CD4-positive, alpha-beta T cell treated with Interleukin-6 at 100 ng/mL for 8 hours (primary cell): ENCODE results near the gene RNFT2.
"Not testable (repeated sequence)": the region's sequence is repeated elsewhere in the genome, so short reads cannot be mapped to it uniquely, and the experiment has no call there.

Experiments
- DNase-seq: peaks from one replicate; pipeline ENCODE4 v3.0.0-alpha.2; 2020; ENCODE audit warnings: mixed read lengths, low spot score

The RNFT2 gene

DNA sequence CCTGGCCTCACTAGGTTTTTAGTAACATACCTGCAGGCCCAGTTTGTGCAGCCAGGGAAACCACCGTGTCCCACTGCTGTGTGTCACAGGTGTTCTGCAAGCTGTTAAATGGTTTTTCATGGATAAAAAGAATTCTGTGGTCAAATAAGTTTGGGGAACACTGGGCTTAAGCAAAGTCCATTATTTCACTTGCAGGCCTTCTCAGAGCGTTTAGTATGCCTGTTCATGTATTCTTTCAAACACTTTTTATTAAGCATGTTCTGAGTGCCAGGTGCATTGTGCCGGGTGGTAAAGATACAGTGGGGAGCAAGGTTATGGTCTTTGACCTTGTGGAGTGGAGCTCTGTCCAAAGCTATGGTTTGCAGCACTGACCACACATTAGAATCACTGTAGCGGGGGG lies 7.4 kb downstream of the RNFT2 start:
- no peak for DNase-seq

DNA sequence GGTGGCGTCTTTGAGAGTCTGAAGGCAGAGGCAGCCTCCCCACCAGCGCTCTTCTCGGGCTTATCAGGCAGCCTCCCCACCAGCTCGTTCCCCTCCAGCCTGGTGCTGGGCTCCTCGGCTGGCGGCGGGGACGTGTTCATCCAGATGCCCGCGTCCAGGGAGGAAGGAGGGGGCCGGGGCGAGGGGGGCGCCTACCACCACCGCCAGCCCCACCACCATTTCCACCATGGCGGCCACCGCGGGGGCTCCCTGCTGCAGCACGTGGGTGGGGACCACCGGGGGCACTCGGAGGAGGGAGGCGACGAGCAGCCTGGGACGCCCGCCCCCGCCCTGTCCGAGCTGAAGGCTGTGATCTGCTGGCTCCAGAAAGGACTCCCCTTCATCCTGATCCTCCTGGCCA lies 11.8 kb downstream of the RNFT2 start:
- no peak for DNase-seq

- no peak for DNase-seq
Measured at GRCh38 chr12:116750298-116750697, 12.2 kb downstream of the RNFT2 start.

- not testable (repeated sequence) for DNase-seq
Measured at GRCh38 chr12:116754097-116754496, 16.0 kb downstream of the RNFT2 start.

DNA sequence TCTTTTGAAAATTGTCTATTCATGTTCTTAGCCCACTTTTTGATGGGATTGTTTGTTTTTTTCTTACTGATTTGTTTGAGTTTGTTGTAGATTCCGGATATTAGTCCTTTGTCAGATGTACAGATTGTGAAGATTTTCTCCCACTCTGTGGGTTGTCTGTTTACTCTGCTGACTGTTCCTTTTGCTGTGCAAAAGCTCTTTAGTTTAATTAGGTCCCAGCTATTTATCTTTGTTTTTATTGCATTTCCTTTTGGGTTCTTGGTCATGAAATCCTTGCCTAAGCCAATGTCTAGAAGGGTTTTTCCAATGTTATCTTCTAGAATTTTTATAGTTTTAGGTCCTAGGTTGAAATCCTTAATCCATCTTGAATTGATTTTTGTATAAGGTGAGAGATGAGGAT lies 16.7 kb downstream of the RNFT2 start:
- DNase-seq, result not testable (repeated sequence)

DNA sequence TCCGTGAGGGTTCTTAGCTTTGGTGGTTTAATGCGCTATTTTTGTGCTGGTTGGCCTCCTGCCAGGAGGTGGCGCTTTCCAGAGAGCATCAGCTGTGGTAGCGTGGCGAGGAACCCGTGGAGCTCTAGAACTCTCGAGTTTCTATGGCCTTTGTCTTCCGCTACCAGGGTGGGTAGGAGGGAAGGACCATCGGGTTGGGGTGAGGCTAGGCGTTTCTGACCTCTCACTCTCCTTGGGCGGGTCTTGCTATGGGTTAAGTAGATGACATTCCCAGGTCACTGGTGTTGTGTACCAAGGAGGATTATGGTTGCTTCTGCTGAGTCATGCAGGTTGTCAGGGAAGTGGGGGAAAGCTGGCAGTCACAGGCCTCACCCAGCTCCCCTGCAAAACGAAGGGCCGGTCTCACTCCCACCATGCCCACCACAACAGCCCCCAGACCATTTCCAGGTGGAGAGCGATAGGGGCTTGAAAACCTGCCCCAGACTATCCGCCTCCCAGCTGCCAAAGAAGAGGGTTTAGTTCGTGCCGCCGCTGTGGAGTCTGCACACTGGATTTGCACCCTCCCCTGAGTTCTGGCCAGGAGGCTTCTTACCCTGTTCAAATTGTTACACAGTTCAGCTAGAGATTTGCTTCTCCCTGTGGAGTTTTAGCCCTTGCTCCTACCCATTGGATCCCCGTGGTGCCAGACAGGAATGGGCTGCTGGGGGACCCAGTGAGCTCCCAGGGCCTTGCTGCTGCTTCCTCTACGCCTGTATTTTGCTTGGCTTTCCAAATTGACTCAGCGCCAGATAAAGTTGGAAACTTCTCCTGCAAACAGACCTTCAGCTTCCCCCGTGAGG lies 21.9 kb downstream of the RNFT2 start:
- no peak for DNase-seq

DNA sequence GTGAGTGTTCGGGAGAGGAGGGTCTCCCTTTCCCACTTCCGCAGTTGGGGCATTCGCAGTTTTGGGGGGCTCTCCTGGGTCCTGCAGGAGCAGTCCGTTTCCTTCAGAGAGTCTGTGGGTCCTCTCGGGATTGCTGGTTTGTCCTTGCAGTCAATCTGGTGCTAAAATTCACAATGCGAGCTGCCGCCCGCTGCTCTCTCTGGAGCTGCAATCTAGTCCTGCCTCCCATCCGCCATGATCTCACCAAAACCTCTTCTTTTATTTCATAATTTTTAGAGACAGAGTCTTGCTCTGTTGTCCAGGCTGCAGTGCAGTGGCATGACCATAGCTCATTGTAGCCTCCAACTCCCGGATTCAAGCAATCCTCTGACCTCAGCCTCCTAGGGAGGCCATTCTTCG lies 22.5 kb downstream of the RNFT2 start:
- DNase-seq, result no peak

DNA sequence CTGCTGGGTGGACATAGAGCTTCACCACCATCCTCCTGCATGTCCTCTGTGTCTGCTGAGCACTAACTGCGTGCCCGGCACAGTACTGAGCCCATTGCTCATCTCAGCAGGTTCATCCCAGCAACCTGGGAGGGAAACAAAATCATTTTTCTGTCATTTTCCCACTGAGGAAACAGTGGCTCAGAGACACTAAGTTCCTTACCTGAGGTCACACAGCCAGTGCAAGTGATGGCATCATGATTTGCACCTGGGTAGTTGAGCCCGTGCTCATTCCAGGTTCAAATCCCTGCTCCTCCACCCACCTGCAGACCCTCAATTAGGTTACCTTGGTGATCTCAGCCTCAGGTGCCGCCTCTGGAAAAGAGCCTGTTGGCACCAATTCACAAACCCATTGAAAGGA lies 23.4 kb downstream of the RNFT2 start:
- DNase-seq, result no peak

GRCh38 chr12:116765271-116765670 lies 27.2 kb downstream of the RNFT2 start:
- DNase-seq, result no peak

- DNase-seq, result no peak
Measured at GRCh38 chr12:116766285-116766684, 28.2 kb downstream of the RNFT2 start.

GRCh38 chr12:116766746-116767145 lies 28.6 kb downstream of the RNFT2 start:
- no peak for DNase-seq

DNA sequence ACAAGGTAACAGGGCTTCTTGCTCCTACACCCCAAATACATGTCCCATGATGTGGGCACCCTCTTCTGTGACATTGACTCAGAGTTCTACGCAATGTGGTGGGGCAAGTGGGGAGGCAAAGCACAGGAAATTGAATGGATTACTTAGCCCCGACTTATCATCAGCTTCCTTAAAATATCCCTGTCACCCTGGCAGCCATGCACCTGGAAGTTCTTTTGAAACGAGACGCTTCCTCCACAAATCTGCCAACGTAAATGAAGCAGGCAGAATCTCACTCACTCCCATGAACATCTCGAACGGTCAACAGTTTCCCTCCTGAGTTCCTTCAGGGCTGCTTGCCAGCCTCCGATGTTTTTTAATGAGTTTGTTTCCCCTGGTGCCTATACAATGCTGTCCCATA lies 33.5 kb downstream of the RNFT2 start:
- no peak for DNase-seq

DNA sequence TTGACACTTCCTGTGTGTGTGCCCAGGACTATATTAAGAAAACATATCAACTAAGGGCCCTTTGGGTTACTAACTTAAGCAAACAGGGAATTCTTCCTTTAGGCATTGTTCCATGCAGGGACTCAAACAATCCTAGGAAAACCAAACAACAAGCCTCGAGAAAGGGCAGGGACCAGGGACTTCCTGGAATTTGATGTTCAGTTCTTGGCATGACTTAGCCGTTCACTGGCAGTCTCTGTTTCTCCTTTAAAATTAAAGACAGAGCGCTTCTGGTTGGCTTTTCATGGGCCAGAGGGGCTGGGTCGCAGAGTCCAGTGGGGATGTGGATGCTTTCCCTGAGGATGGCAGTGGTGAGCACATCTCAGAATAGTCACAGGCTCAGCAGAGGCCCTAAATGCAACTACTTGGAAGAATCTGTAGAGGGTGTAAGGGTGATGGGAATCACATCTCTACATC lies 35.2 kb downstream of the RNFT2 start:
- no peak for DNase-seq

- DNase-seq, result no peak
Measured at GRCh38 chr12:116774020-116774419, 35.9 kb downstream of the RNFT2 start.

GRCh38 chr12:116777245-116777644 lies 39.1 kb downstream of the RNFT2 start:
- no peak for DNase-seq

- no peak for DNase-seq
Measured at GRCh38 chr12:116779597-116779996, 41.5 kb downstream of the RNFT2 start.

DNA sequence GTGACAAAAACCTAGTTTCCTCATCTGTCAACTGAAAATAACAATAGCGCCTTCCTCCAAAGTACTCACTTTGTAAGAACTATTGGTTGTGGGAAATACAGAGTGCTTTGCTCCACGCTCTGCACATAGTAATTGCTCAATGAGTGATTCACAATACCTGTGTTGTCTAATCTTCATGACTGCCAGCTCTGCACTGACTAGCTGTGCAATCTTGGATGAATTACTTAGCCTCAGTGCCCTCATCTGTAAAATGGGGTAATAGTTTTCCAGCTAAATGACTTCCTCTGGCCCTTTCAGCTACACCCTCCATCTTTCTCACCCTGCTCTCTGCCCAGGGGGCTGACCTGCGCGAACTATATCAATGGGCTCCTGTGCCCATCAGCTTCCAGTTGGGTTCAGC lies 42.8 kb downstream of the RNFT2 start:
- DNase-seq, result no peak

GRCh38 chr12:116783525-116784237 lies 45.6 kb downstream of the RNFT2 start:
- DNase-seq, result no peak

DNA sequence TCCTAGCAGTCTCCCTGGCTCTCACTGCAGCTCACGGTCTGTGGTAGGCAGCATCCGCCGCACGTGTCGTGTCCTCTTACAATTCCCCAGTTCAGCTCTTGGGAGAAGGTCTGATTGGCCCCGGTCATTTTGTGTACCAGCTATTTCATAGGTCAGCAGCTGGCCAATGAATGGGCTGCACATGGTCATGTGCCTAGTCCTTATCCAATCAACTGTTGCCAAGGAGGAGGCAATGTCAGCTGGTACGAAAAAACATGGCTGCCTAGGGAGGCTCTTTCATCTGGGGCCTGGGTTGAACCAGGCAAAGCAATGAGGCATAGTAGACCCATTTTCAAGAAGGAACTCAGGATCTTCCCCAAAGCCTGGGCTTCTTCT lies 46.1 kb downstream of the RNFT2 start:
- DNase-seq, result no peak

DNA sequence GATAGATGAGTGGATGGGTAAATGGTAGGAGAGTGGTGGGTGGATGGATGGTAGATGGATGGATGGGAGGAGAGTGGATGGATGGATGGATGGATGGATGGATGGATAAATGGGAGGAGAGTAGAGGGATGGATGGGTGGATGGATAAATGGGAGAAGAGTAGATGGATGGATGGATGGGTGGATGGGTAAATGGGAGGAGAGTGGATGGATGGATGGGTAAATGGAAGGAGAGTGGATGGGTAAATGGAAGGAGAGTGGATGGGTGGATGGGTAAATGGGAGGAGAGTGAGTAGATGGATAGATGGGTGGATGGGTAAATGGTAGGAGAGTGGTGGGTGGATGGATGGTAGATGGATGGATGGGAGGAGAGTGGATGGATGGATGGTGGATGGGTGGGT lies 51.4 kb downstream of the RNFT2 start:
- not testable (repeated sequence) for DNase-seq

GRCh38 chr12:116790066-116790465 lies 52.0 kb downstream of the RNFT2 start:
- no peak for DNase-seq

DNA sequence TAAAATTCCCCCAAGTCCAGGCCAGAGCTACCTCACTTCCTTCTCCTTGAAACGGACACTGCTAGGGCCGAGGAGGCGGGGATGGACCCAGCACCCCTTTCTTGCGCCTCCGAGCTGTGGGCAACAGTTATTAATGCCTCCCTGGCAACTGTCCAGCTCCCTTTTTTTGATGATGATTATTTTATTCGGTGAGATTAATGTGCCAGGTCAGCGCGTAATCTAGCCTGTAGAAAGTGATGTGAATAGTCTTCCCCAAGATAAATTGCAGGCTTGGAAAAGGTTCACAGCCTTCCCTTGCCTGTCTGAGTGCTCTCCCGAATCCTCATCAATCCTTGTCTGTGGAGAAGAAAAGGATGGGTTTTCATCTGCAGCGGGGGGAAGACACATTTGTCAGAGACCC lies 54.3 kb downstream of the RNFT2 start:
- no peak for DNase-seq

GRCh38 chr12:116794725-116795124 lies 56.6 kb downstream of the RNFT2 start:
- no peak for DNase-seq

DNA sequence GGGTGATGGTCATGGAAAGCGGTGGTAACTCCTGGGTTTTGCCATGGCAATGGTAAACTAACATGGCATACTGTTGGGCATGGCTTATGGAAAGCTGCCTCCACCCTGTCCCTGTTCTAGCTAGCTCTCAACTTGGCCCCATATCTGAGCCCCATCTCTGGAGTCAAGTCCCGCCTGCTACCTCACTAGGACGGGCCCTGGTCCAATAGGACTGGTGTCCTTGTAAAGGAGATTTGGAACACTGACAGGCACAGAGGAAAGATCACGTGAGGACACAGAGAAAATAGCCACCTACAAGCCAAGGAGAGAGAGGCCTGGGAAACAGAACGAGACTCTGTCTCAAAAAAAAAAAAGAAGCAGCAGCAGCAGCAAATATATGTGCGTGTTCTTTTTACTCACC lies 59.8 kb downstream of the RNFT2 start:
- no peak for DNase-seq
